Measurements from ENCODE around the gene ENPP1. TPM values are rescaled to one million over a fixed set of nuclear protein-coding genes. Genes with fewer than 3 reads are reported as not detected.

Gene ENPP1
- total RNA-seq, 1 experiment from 2014 or later = 6.5 TPM

- H3K27me3 ChIP-seq (ENCODE audit: insufficient read depth, low read length) = no peaks in the 10 kb centered on the region
- ATAC-seq (no peak), DNase-seq (ENCODE audit: low read depth, low spot score) (no peak)
- no TSS peak for BruUV-seq (replicated peaks)
- H3K36me3 ChIP-seq (ENCODE audit: control insufficient read depth in 1 of 2, insufficient read depth in 2 of 2, low read length in 2 of 2) = no peaks in the 10 kb centered on the region
- no peak overlapping the region for H3K4me2 ChIP-seq (ENCODE audit: low read length)
- ChIA-PET CTCF (no interaction called here), RAD21 (ENCODE audit: low non-redundant PET in 1 of 2, low total read pairs in 2 of 2, uncharacterized antibody in 2 of 2, unreplicated experiment in 2 of 2) (no interaction called here), POLR2A (no interaction called here)
- no peak overlapping the region for H2AFZ ChIP-seq (ENCODE audit: low read depth, low read length, poor library complexity, severe bottlenecking)
- no peaks in the 10 kb centered on the region for H3K9me2 ChIP-seq (ENCODE audit: insufficient read depth)
- no peak overlapping the region for H3K9ac ChIP-seq (ENCODE audit: low read length)
- intact Hi-C loops (cut with micrococcal nuclease) = no loop called here
- no peaks in the 10 kb centered on the region for H4K20me1 ChIP-seq (ENCODE audit: insufficient read depth)
- H3K4me1 ChIP-seq (ENCODE audit: control insufficient read depth in 1 of 2, insufficient read depth in 2 of 2, low read length in 2 of 2) = no peaks in the 10 kb centered on the region
- H3K27ac ChIP-seq (ENCODE audit: low read depth, low read length) = no peak overlapping the region
- no peaks in the 10 kb centered on the region for H3K9me3 ChIP-seq (ENCODE audit: control insufficient read depth in 1 of 2, insufficient read depth in 1 of 2, low read depth in 1 of 2, low read length in 2 of 2)
- H3K79me2 ChIP-seq (ENCODE audit: insufficient read depth, low read length) = no peaks in the 10 kb centered on the region
- no peak overlapping the region for H3K4me3 ChIP-seq (replicated peaks in 1 of 2; ENCODE audit: low read depth in 1 of 2, low read length in 2 of 2)
- TF ChIP-seq RAD21 (IDR thresholded peaks at IDR 0.05; ENCODE audit: low read depth) (no peak), ZBTB33 (IDR thresholded peaks at IDR 0.05; ENCODE audit: extremely low read depth, insufficient replicate concordance, low read length) (no peak), CEBPB (IDR thresholded peaks at IDR 0.05; ENCODE audit: low read depth) (no peak), POLR2A (IDR thresholded peaks at IDR 0.05; ENCODE audit: borderline replicate concordance, extremely low read depth, insufficient read depth, insufficient read length) (no peak), MAX (IDR thresholded peaks at IDR 0.05) (no peak), EZH2 (IDR thresholded peaks at IDR 0.05) (no peak), SIN3A (IDR thresholded peaks at IDR 0.05; ENCODE audit: low read depth) (no peak), ATF3 (IDR thresholded peaks at IDR 0.05) (no peak), EZH2phosphoT487 (IDR thresholded peaks at IDR 0.05; ENCODE audit: borderline replicate concordance) (no peak), YY1 (IDR thresholded peaks at IDR 0.05; ENCODE audit: extremely low read depth, insufficient replicate concordance, low read depth, low read length) (no peak), TCF7L2 (IDR thresholded peaks at IDR 0.05; ENCODE audit: borderline replicate concordance, extremely low read depth, insufficient read depth, insufficient read length) (no peak), SRF (IDR thresholded peaks at IDR 0.05; ENCODE audit: low read depth) (no peak)
Measured at GRCh38 chr6:131787766-131788712, 19.8 kb upstream of the ENPP1 start.

Data from HCT116 (cell line).